Activated CD8-positive, alpha-beta memory T cell treated with anti-CD3 and anti-CD28 coated beads for 4 hours (primary cell): ENCODE data around the gene ZNF90.
A peak's percentile ranks its signal among the peaks of the same experiment; 100 is the strongest.
"Not testable (repeated sequence)": the region's sequence is repeated elsewhere in the genome, so short reads cannot be mapped to it uniquely, and the experiment has no call there.

ENCODE experiments used
- DNase-seq, 2 donors: peaks; one replicate each; pipeline ENCODE4 v3.0.0-alpha.2; 2020; ENCODE audit warnings: low read depth in 2 of 2

The ZNF90 gene

DNA sequence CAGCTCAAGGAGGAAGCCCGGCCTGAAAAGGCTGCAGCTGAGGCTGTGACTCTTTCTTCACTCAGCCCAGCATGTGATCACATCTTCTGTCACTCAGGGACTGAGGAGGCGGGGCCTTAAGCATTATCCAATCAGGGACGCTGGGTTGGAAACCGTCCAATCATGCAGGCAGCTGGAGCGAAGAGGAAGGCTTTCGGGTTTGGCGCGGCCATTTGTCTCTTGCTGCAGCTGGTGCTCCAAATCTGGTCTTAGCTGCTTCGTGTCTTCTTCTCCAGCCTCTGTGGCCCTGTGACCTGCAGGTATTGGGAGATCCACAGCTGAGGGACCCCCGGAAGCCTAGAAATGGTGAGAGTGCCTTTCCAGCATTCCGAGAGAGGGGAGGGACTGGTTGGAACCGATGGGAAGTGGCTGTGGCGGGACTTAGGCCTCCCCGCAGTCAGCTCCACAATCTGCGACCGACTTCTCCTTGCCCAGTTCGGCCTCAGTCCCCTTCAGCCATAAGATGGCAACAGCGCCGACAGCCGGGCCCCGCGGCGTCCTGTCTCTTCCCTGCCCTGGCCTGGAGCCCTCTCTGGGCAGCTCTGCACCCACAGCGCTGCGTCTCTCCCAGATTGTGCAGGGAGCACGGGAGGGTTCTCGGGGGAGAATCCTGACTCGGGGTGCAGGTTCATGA lies at the start of gene ZNF90:
Gene ZNF90, plus strand, starts transcription at position 210 of the 673 bp plus-strand sequence. Its CDS starts 133 bp downstream, at position 343.
- DNase-seq, result peak; percentile 67 to 74

DNA sequence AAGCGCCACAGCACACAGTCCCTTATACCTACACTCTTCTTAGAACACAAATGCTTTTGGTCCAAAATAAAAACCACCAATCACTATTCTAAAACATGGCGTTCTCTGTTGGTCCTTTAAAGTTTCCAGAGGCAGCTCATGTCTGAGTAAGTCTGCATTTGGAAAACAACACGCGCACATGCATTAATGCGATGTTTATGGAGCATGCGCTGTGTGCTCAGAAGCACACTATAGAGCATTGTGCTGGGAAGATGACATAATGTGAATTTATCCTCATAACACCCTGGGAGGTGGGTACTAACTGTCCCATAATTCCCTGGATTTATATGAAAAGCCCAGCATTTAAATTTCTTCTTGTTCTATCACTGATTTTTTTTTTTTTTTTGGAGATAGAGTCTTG lies 49.2 kb upstream of the ZNF90 start:
- DNase-seq, result no peak

DNA sequence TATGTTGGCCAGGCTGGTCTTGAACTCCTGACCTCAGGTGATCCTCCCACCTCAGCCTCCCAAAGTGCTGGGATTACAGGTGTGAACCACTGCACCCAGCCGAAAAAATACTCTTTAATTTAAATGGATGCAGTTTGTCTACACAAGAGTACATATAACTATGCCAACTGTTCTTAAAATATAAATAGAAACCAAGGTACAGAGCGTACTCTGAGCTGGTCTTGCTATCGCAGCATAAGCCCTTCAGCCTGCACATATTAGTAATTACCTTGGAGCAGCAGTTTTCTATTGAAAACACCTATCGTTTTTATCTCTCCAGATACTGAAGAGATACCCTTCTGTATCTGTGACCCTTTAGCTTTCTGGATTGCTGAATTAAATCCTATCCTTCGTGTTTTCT lies 41.9 kb upstream of the ZNF90 start:
- DNase-seq, result no peak

DNA sequence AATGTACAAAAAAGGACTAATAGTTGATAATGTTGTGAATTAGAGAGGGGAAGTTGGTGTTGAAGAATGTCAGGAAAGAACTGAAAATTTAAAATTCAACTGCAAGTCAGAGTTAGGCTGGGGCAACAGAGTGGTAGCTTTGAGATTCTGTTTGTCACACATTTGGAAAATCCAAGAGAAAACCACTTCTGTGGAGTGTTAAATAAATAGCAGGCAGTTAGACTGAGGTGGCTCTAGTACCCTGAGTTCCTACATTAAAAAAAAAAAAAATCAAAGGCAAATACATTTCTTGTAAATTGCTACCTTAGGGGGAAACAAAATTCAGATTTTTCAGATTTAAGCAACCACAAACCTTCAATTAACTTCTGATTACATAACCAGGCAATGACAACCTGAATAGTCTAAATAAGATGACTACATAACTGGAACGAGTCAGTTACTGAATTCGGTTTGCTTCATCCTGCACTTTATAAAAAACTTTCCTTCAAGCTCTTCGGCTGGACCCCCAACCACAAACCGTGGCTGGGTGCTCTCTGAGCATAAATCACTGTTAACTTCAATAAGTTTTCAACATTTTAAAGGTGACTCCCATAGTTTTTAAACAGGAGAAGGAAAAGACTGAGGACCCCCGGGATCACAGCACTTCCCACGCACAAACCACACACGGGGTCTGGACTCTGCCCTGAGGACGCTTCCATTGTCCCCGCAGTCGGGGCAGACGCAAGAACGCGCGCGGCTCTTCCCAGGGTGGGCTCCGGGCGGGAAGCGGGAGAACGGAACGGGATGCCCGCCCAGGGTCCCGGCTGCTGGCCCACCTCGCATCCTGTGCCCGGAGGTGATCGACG lies 39.2 kb upstream of the ZNF90 start:
- DNase-seq, result no peak

DNA sequence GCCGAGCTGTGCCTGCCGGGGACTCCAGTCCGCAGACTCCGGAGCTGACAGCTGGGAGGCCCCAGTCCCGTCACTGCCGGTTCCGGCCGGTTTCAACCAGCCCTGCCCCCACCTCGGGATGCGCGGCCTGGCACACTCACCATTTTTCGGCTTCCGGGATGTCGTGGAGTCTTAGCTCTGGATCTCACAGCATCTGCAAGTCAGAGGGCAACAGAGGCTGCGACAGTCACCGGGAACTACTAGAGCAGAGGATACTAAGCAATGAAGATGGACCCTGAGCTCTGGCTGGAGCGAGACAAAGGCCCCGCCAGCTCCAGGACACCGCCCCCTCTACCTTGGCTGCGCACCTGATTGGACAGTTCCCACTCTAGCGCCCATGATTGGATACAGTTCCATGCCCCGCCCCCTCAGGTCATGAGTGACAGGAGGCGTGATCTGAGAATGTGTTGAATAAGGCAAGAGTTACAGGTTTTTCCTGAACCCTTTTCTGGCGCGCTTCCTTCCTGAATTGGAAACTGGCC lies 38.5 kb upstream of the ZNF90 start, which contains the start of gene ZNF682:
Gene ZNF682, minus strand, starts transcription at position 303 of the 521 bp plus-strand sequence. Its CDS starts 160 bp downstream, at position 143.
- DNase-seq, result peak; percentile 85 to 88

DNA sequence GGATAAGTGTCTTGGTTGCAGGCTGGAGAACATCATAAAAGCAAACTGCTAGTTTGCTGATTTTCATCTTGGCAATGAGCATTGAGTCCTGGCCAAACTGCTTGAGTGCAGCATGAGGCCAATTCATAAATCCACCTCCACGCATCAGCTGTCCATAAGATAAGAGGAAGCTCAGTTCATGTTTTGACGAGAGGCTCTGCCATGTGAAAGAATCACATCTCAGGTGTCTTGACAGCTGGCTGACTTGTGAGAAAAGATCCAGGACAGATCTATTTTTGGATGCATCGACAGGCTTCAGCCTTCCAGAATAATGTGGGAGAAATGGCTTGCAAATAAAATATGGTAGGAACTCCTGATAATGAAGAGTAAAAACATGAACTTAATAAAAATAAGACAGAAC lies 33.1 kb upstream of the ZNF90 start:
- no peak for DNase-seq

DNA sequence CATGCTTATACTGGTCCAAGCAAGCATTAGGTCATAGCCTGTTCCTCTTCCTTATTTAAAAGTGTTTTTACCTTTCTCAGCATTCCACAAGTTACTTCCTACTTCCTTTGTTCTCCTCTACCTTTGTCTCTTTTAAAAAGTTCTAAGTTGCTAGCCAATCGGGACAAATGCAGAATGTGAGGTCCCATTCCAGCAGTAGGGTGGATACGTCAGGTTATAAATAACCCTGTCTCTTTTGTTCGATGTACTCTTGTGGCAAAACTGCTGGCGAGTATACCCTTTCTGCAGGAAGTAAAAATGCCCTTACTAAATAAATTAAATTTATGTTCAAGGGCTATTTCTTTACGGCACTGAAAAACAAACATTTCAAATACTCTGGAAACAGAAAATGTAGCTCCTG lies 32.1 kb upstream of the ZNF90 start:
- DNase-seq, result not testable (repeated sequence)

DNA sequence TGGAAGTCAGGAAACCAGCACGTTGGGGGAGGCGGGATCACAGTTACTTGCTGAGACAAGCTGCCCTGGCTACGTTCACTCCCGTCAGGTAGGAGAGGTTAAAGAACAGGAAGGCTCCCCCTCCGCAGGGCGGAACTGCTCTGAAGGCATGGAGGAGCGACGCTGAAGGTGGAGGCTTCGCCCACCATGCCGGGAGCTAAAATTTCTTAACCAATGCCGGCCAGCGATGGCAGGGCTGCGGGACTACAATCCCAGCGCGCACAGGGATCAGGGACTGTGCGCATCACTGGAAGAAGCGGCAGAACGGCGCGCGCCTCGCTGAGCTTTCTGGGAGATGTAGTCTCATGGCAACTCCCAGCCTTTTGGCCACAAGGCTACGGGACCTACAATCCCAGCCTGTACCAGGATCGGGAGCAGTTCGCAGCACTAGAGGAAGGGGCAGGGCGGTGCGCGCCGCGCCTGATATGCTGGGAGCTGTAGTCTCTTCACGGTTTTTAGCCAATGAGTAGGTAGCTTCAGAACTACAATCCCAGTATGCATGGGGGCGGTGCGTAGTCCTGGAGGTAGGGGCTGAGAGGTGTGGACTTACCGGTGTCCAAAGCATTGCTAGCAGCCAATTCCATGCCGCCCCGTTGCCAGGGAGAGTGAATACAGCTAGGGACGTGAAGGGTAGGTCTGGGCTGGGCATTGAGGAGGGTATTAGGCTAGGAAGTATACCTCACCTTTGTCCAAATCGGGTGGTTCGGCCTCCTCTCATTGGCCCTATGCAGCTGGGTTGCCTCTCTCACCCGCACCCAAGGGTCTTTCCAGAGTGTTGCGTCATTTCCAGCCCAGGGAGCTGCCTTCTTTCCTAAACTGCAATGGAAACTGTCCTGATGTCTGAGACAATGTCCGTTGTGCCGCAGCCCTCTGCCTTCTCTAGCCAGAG lies 25.7 kb upstream of the ZNF90 start:
- peak; percentile 28 to 36 for DNase-seq

DNA sequence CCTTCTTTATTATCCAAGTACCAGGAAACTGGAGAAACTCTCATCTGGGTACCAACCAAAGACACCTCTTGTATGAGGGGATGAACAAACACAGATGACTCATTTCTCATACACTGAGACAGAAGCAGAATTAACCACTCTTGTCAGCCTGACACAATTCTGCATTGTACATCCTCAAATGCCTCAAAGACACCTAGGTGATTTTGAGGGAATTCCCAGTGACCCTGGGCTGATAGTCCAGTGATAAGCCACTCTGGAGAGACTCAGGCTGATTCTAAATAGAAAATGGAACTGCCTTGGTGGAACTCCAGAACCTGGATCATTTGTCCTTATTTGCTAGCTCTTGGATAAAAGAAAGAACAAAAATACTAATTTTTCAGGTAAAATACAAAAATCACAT lies 19.1 kb upstream of the ZNF90 start:
- not testable (repeated sequence) for DNase-seq

DNA sequence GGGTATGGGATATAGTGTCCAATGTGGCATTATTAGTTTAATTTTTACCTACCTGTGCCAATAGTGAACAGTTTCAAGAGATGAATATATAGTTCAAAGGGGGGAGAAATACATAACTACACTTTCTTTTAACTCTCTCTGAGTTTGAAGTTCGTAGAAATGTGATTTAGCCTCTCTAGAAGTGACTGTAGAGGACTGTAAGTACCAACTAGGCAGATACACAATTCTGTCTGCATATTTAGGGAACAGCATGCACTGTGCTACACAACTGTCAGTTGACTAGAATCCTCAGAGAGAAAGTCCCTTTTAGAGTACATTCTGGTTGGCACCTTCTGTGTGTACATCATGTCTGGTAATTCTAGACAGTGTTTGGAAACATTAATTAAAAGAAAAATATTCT lies 17.5 kb upstream of the ZNF90 start:
- DNase-seq, result no peak

DNA sequence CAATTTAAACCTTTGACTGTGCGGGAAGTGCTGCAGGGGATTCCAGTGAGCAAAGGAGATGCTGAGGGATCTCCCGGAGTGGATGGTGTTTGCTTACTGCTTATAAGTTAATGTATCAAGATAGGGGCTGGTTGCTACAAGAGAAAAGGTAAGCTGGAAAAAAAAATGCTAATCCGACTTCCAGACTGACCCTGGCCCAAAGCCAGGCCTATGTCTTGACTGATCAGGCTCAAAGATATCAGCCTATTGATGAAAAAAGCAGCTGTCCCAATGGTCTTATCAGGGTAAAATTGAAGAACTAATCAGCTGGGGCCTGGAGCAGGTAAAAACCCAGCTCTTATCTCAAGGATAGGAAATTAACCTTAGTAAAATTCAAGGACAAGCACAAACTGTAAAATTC lies 10.9 kb upstream of the ZNF90 start:
- DNase-seq, result no peak

DNA sequence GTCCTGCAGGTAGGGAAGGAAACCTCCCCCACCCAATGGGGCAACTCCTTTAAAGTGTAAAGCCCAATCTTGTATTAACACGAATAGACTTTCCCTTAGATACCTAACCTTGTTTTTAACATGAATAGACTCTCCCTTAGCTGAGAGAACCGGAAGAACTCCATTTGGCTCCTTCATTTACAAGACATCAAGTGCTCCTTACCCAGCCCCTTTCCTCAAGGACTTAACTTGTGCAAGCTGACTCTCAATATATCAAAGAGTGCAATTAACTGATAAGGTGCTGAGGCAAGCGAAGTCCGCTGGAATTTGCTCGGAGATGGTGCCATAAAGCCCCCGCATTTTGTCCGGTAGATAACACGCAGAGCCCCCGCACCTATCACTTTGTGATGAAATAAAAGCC lies 9.9 kb upstream of the ZNF90 start:
- DNase-seq, result no peak

DNA sequence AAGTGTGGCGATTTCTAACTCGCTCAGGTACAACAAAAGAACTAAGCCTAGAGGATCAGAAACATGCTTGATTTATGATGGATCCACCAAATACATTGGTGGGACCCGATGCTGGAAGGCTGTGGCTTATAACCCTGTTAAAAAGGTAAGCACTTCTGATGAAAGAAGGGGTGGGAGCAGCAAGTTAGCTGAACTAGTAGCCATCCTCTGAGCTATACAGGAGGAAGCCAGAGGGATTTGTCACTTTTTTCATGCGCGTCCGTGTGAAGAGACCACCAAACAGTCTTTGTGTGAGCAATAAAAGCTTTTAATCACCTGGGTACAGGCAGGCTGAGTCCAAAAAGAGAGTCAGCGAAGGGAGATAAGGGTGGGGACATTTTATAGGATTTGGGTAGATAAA lies 9.2 kb upstream of the ZNF90 start:
- not testable (repeated sequence) for DNase-seq

DNA sequence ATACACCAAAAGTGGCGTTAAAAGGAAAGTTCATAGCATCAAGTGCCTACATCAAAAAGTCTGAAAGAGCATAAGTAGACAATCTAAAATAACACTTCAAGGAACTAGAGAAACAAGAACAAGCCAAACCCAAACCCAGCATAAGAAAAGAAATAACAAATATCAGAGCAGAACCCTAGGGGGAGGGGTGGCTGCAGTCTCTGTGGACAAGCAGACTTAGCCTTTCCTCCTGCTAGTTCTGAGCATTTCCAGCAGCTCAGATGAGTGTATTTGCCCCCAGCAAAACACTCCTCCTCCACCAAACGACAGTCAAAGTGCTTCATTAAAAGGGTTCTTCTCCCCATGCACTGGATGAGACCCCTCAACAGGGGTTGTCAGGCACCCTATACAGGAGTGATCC lies 7.1 kb upstream of the ZNF90 start:
- DNase-seq, result no peak

DNA sequence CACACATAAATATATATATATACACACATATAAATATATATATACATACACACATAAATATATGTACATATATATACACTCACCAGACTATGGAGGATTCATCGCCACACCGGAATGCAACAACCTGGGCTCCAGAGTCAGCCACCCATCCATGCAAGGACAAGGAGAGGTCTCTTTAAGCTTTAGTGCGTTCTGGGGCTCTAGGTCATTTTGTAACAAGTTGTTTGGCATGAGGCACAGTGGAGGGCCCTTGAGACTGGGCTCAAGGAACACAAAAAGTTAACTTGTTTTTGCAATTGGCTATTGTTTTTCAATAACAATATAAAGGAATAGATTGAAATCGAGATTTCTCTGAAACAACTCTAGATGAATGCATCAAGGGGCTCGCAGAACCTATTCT lies 4.9 kb upstream of the ZNF90 start:
- no peak for DNase-seq

DNA sequence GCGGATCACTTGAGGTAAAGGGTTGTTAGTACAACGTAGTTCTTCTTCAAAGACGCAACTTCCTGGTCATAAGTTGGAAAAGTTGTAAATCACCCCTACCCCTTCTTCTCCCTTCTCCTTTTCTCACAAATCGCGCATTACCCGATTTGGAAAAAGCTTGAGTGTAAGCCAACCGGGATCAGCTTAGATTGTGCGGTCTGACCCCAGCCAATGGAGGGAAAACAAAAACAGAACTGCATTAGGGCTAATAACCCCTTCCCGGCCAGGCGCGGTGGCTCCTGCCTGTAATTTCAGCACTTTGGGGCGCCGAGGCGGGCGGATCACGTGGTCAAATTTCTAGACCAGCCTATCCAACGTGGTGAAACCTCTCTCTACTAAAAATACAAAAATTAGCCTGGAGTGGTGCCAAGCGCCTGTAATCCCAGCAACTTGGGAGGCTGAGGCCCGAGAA lies 806 bp downstream of the ZNF90 start:
- DNase-seq, result no peak

DNA sequence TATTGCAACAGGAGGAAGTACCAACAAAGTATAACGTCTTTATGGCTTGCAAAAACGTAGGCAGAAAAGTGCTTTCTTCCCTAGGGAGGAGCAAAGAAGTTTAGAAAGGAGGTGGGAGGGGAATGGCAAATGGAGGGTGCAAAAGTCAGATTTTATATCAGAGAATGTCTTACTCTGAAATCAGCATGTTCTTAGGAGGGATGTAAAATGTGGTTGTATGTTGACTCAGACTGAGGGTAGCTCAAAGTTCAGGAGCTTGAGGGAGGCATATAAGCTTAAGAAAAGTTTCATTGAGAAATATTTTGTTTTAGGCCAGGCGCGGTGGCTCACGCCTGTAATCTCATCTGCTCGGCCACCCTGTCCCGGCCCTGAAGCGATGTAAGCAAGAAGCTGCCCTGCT lies 1.7 kb downstream of the ZNF90 start:
- DNase-seq, result no peak

DNA sequence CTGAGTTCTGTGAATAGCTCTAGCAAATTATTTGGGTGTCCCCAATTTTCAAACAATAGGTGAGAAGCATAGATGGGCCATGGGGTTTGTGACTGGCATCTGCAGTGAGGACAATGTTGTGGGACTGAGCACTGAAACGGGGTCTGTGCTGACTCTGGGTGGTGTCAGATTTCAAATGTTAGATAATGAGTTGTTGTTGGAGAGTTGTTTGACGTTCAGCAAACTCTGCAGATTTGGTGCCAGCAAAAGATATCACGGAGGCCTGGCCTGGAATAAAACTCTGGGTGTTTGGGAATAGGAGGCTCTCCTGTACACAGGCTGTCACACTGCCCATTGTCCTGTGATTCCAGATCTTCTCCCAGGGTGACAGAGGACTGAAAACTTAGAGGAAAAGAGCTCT lies 2.9 kb downstream of the ZNF90 start:
- DNase-seq, result no peak

DNA sequence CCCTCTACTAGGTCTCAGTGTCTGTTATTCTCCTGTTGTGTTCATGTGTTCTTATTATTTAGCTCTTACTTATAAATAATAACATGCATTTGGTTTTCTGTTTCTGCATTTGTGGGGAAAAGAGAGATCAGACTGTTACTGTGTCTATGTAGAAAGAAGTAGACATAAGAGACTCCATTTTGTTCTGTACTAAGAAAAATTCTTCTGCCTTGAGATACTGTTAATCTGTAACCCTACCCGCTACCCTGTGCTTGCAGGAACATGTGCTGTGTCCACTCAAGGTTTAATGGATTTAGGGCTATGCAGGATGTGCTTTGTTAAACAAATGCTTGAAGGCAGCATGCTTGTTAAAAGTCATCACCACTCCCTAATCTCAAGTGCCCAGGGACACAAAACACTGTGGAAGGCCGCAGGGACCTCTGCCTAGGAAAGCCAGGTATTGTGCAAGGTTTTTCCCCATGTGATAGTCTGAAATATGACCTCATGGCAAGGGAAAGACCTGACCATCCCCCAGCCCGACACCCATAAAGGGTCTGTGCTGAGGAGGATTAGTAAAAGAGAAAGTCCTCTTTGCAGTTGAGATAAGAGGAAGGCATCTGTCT lies 4.5 kb downstream of the ZNF90 start:
- not testable (repeated sequence) for DNase-seq

DNA sequence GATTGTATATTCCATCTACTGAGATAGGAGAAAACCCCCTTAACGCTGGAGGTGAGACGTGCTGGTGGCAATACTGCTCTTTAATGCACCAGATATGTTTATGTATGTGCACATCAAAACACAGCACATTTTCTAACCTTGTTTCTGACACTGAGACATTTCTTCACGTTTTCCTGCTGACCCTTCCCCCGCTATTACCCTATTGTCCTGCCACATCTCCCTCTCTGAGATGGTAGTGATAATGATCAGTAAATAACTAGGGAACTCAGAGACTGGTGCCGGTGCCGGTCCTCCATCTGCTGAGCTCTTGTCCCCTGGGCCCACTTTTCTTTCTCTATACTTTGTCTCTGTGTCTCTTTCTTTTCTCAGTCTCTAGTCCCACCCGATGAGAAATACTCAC lies 5.1 kb downstream of the ZNF90 start:
- not testable (repeated sequence) for DNase-seq

DNA sequence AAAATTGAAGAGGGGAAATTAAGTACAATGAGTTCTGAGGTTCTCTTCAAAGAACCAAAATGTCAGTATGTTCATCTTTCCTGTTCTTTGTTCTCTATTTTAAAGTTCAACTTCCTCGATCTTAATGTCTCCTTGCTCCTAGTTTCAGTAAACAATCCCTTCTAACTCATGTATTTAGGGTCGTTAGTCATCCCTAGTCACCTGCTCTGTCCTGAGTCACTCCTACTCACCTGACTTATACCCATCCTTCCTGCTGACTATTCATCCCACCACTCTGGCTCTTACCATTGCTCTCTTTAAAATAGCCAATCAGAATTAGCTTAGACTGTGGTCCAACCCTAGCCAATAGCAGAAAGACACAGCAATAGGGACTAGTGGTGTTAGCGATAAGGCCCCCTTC lies 24.3 kb downstream of the ZNF90 start:
- DNase-seq, result no peak
